ENCODE data around the gene CLHC1.

The CLHC1 gene

GRCh38 chr2:55164534-55165480, 67.3 kb downstream of the CLHC1 start:
- peak; percentile 51 for DNase-seq (ENCODE audit: low read depth)
- no peak for TF ChIP-seq CTCF (conservative IDR thresholded peaks at IDR 0.05; ENCODE audit: low read depth, low read length)

DNA sequence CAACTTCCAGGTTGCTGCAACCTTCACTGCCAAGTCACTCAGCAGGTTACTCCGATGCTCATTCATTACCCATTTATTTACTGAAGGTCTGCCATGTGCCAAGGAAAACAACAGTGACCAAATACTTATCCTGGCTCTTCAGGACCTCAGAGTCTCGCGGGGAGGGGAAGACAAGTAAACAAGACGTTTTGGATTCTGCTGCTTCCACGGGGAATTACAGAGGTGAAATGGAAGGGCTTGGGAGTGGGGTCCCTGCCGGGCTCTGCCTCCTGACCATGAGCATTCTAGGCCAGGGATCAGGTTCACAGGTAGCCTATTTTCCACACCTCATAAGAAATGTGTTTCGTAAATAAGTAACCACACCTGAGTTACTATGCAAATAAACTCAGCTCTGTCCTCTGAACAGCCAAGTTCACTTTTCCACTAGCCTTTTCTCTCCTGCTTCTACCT, 68.1 kb downstream of the CLHC1 start:
- TF ChIP-seq CTCF (conservative IDR thresholded peaks at IDR 0.05; ENCODE audit: low read depth, low read length) = no peak
- no peak for DNase-seq (ENCODE audit: low read depth)
- H3K4me3 ChIP-seq (ENCODE audit: low read depth, low read length) = no peak overlapping the region

More at GRCh38 chr2:55164534-55165480, 67.3 kb downstream of the CLHC1 start:
- H3K4me3 ChIP-seq (ENCODE audit: low read depth, low read length) = no peak overlapping the region

GRCh38 chr2:55163274-55163721, 68.8 kb downstream of the CLHC1 start:
- no peak for TF ChIP-seq CTCF (conservative IDR thresholded peaks at IDR 0.05; ENCODE audit: low read depth, low read length)
- peak; percentile 88 for DNase-seq (ENCODE audit: low read depth)
- H3K4me3 ChIP-seq (ENCODE audit: low read depth, low read length) = no peak overlapping the region

DNA sequence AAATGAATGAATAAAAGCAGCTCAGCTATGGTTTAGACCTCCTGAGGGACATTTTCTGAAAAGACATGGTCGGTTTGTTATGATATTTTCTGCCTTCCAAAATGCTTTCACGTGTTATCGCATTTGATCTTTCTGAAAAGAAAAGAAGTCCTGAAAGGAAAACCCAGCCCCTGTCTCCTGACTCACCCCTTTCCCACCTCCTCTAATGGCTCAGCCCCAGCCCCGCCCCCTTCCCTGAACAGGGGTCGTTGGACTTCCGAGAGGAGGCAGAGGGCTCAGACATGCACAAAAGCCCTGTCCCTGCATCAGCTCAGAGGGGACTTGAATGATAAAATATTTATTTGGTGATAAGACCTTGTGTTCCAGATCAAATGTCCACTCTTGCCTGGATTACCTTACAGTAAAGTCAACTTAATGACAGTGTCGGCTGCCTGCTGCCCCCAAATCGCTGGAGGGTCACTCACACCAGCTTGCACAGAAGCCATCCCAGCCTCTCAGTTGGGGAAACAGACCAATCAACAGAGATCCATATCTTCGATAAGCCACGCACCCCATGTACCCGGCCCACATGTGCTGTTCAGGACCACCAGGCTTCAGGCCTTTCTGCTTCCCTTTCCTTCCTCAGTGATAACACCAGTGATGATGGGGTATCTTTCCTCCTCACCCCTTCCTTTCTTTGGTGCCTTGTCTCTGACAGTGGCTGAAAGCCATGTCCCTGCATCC, 69.6 kb downstream of the CLHC1 start:
- H3K4me3 ChIP-seq (ENCODE audit: low read depth, low read length) = no peak overlapping the region
- no peak for TF ChIP-seq CTCF (conservative IDR thresholded peaks at IDR 0.05; ENCODE audit: low read depth, low read length)

DNA sequence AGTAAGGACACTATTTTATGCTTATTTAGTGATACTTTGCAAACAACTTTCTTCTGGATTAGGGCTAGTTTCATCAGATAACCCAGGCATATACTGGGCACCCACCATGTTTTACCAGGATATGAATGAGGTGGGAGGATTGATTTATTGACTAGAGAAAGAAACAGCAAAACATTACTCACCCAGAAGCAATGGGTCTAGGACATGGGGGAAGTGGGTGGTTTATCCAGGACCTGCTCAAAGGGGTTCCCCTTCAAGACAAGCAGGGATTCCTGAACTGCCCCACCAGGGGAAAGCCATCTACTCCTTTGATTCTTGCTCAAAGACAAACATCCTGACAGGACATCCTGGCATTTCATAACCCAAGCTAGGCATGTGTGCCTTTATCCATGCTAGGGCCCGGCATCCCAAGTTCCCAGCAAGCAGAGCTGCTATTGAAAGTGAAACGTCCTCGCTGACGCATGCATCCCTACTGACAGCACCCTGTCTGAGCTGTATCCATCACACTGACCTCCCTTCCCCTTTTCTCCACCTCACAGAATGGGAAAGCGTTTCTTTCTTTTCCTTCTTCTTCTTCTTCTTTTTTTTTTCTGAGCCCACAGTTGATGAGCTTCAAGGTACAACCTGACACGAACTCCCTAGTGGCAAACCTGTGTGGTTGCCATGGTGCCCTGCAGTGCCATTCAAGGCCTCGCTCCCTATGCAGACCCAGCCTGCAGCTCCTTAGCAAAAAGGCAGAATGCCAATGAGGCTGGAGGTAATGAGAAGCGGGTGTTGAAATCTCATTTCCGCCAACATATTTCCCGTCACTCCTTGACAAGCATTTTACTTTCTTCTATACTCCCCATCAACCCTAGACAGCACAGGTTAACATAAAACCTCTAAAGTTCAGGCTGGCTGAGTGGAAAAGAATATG, 70.5 kb downstream of the CLHC1 start:
- H3K4me3 ChIP-seq (ENCODE audit: low read depth, low read length) = no peak overlapping the region
- no peak for TF ChIP-seq CTCF (conservative IDR thresholded peaks at IDR 0.05; ENCODE audit: low read depth, low read length)
- no peak for DNase-seq (ENCODE audit: low read depth)

More for the DNA sequence above, 69.6 kb downstream of the CLHC1 start:
- no peak for DNase-seq (ENCODE audit: low read depth)

- TF ChIP-seq CTCF (conservative IDR thresholded peaks at IDR 0.05; ENCODE audit: low read depth, low read length) = no peak
- no peak overlapping the region for H3K4me3 ChIP-seq (ENCODE audit: low read depth, low read length)
- no peak for DNase-seq (ENCODE audit: low read depth)
Observed at GRCh38 chr2:55160422-55160821, 71.7 kb downstream of the CLHC1 start.

All from choroid plexus epithelial cell (primary cell).